ENCODE results near the gene POP7.

DNA sequence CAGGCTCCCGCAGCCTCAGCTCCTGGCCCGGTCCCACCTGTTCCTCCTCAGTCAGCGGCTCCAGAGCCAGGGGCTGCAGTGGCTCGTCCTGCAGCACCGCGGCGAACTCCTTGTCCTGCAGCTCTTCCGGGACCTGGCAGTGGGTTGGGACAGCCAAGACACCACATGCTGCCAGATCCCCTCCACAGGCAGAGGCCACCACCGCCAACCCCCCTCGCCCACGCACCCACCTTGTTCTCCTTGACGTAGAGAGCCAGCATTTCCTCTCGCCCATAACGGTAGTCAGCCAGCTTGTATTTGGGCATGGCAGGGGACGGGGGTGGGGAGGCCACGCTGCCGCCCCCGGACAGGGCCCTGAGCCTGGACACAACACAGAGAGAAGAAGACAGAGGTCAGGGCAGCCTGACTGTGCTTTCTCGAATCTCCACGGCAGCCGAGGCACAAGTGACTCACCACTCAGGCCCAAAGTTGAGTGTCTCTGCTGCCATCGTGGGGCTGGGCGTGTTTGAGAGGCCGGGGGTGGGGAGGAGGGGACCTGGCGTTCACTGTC lies 18.1 kb upstream of the POP7 start:
- TF ChIP-seq EZH2 (IDR thresholded peaks at IDR 0.05; ENCODE audit: borderline replicate concordance) (no peak), CTCF (IDR thresholded peaks at IDR 0.05; ENCODE audit: poor library complexity) (no peak), EZH2phosphoT487 (IDR thresholded peaks at IDR 0.05; ENCODE audit: low read depth, severe bottlenecking, unreplicated experiment) (no peak)

Measured in hepatocyte (in vitro differentiated cells).